ENCODE data around the gene ANKRD26. TPM values are rescaled to one million over a fixed set of nuclear protein-coding genes. Genes with fewer than 3 reads are reported as not detected.
A peak's percentile ranks its signal among the peaks of the same experiment; 100 is the strongest.

Gene ANKRD26
- total RNA-seq, 2 experiments from 2014 or later = 6.2 to 6.6 TPM

DNA sequence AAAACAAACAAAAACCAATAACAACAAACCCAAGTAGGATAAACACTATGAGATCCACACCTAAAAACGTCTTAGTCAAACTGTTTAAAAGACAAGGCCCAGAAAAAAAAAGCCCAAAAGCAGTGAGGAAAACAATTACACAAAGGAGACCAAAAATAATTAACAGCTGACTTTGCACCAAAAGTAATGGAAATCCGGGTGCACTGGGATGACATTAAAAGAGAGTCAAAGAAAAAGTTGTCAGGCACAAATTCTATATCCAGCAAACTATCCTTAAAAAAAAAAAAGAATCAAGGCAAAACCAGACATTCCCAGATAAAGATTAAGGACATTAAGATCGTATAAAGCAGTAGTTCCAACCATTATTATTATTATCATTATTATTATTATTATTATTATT is 7.9 kb upstream of the ANKRD26 start:
- peaks cover 63% of the 10 kb centered on the region for H3K36me3 Mint-ChIP-seq (ENCODE audit: low read depth)
- intact Hi-C loops (cut with DNase I, micrococcal nuclease) = no loop called here
- DNase-seq (no peak), ATAC-seq (ENCODE audit: poor library complexity) (no peak)
- Histone ChIP-seq H3K4me3 (ENCODE audit: low read length) (no peak overlapping the region), H3K27me3 (ENCODE audit: control insufficient read depth in 1 of 2, insufficient read depth in 2 of 2, low read length in 2 of 2) (no peaks in the 10 kb centered on the region), H3K9me3 (ENCODE audit: control insufficient read depth in 1 of 2, insufficient read depth in 1 of 2, low read length in 2 of 2) (peaks cover 0 to 10% of the 10 kb centered on the region in 2 experiments), H3K4me1 (ENCODE audit: insufficient read depth, low read length) (peaks cover 6% of the 10 kb centered on the region), H3K27ac (ENCODE audit: low read depth in 1 of 2, low read length in 2 of 2) (no peak overlapping the region), H3K36me3 (ENCODE audit: insufficient read depth, low read length) (peaks cover 27% of the 10 kb centered on the region)
- H3K4me1 Mint-ChIP-seq (ENCODE audit: low read depth) = peaks cover 18% of the 10 kb centered on the region
- H3K4me3 Mint-ChIP-seq = no peak overlapping the region
- ChIA-PET CTCF (interaction anchor here (1.1 kb wide), 1 partner anchor 8 kb away, joined by 4 read pairs; no protein-coding TSS in a partner anchor), POLR2A (interaction anchor here (0.6 to 1.9 kb wide), 2 partner anchors 25 to 46 kb away, joined by 3 to 4 read pairs; partner anchors contain the start of gene YME1L1)
- no peak overlapping the region for H3K27ac Mint-ChIP-seq
- H3K9me3 Mint-ChIP-seq = peaks cover 2% of the 10 kb centered on the region
- no peak for TF ChIP-seq CTCF (IDR thresholded peaks at IDR 0.05)
- no peaks in the 10 kb centered on the region for H3K27me3 Mint-ChIP-seq

DNA sequence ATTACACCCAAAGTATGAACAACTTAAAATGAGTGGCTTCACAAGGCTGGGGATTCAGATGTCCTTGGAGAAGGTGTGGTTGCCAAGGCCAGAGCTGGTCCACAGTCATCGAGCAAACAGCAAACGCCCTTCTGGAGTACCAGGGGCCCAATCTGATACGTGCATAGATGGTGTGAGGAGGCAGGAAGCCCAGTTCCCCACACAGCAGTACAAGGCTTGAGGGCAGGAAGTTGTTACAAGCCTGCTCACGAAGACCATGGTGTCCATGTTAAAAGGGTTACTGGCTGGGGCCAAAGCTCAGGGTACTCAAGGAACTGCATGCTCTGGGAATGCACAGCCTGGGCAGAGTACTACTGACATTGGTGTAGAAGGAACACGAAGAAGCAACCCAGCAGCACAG is 4.6 kb upstream of the ANKRD26 start:
- Mint-ChIP-seq H3K4me3 (no peak overlapping the region), H3K36me3 (ENCODE audit: low read depth) (peaks cover 44% of the 10 kb centered on the region), H3K27me3 (no peaks in the 10 kb centered on the region), H3K4me1 (ENCODE audit: low read depth) (peaks cover 45% of the 10 kb centered on the region), H3K27ac (peak overlapping the region; percentile 75), H3K9me3 (peaks cover 2% of the 10 kb centered on the region)
- Histone ChIP-seq H3K4me1 (ENCODE audit: insufficient read depth, low read length) (peaks cover 21% of the 10 kb centered on the region), H3K27ac (ENCODE audit: low read depth in 1 of 2, low read length in 2 of 2) (peak overlapping the region in 1 of 2 donors; percentile 2), H3K36me3 (ENCODE audit: insufficient read depth, low read length) (peaks cover 2% of the 10 kb centered on the region), H3K27me3 (ENCODE audit: control insufficient read depth in 1 of 2, insufficient read depth in 2 of 2, low read length in 2 of 2) (no peaks in the 10 kb centered on the region), H3K4me3 (ENCODE audit: low read length) (no peak overlapping the region), H3K9me3 (ENCODE audit: control insufficient read depth in 1 of 2, insufficient read depth in 1 of 2, low read length in 2 of 2) (peaks cover 0 to 10% of the 10 kb centered on the region in 2 experiments)
- ATAC-seq (ENCODE audit: poor library complexity) (no peak), DNase-seq (peak in 5 of 14 experiments; percentile 13 to 44 (median 30))
- intact Hi-C loops (cut with DNase I, micrococcal nuclease) = loop anchor here (5.0 kb wide), 2 partner anchors 47 to 248 kb away; partner anchors contain the start of gene YME1L1 (in 1 of the 2)
- ChIA-PET POLR2A (no interaction called here), CTCF (interaction anchor here (1.3 kb wide), 1 partner anchor 18 kb away, joined by 3 read pairs; no protein-coding TSS in a partner anchor)
- no peak for TF ChIP-seq CTCF (IDR thresholded peaks at IDR 0.05)

- ATAC-seq (ENCODE audit: poor library complexity) = peak; percentile 56
- Histone ChIP-seq H3K36me3 (ENCODE audit: insufficient read depth, low read length) (no peaks in the 10 kb centered on the region), H3K27me3 (ENCODE audit: control insufficient read depth in 1 of 2, insufficient read depth in 2 of 2, low read length in 2 of 2) (no peaks in the 10 kb centered on the region), H3K27ac (ENCODE audit: low read depth in 1 of 2, low read length in 2 of 2) (peak overlapping the region; percentile 82 to 85), H3K9me3 (ENCODE audit: control insufficient read depth in 1 of 2, insufficient read depth in 1 of 2, low read length in 2 of 2) (no peaks in the 10 kb centered on the region), H3K4me3 (ENCODE audit: low read length) (peak overlapping the region; percentile 71), H3K4me1 (ENCODE audit: insufficient read depth, low read length) (peaks cover 31% of the 10 kb centered on the region)
- peaks cover 53% of the 10 kb centered on the region for H3K4me1 Mint-ChIP-seq (ENCODE audit: low read depth)
- peak overlapping the region; percentile 92 for H3K27ac Mint-ChIP-seq
- CTCF ChIA-PET = interaction anchor here (1.4 to 2.8 kb wide), 2 partner anchors 12 to 54 kb away, joined by 4 to 10 read pairs; partner anchors contain the start of genes MASTL and YME1L1
- no peaks in the 10 kb centered on the region for H3K9me3 Mint-ChIP-seq
- intact Hi-C loops (cut with DNase I, micrococcal nuclease) = loop anchor here (1.0 to 5.0 kb wide), 3 partner anchors 51 to 244 kb away; partner anchors contain the start of gene YME1L1 (in 1 of the 2)
- no peak for TF ChIP-seq CTCF (IDR thresholded peaks at IDR 0.05)
- POLR2A ChIA-PET = interaction anchor here (1.0 to 4.5 kb wide), 4 partner anchors 51 to 141 kb away, joined by 3 to 46 read pairs (median 4); partner anchors contain the start of genes MASTL and YME1L1
- no peaks in the 10 kb centered on the region for H3K27me3 Mint-ChIP-seq
- peaks cover 22% of the 10 kb centered on the region for H3K36me3 Mint-ChIP-seq (ENCODE audit: low read depth)
- H3K4me3 Mint-ChIP-seq = peak overlapping the region; percentile 95
- DNase-seq = peak in 13 of 14 experiments; percentile 1 to 68 (median 34)
Observed at GRCh38 chr10:27100813-27101347, 586 bp upstream of the ANKRD26 start.

Measured in CD4-positive, alpha-beta T cell (primary cell).